KOPT-K1 (cell line): ENCODE measurements around the gene SPATA31A6.
"Not testable (repeated sequence)": the region's sequence is repeated elsewhere in the genome, so short reads cannot be mapped to it uniquely, and the experiment has no call there.

Experiments used
- H3K27ac ChIP-seq: fragments of 200-600 bp; sonication (generic); 2 replicates; pipeline ENCODE4 v1.5.1; 2016; ENCODE audit warnings: antibody characterized with exemption, mild to moderate bottlenecking, low read depth, low read length; ENCODE audit not compliant: poor library complexity, severe bottlenecking
- H3K36me3 ChIP-seq: fragments of 200-600 bp; sonication (generic); 2 replicates; pipeline ENCODE4 v1.5.1; 2017; ENCODE audit warnings: antibody characterized with exemption, mild to moderate bottlenecking, low read length, moderate library complexity; ENCODE audit not compliant: insufficient read depth
- H3K9me3 ChIP-seq: fragments of 200-600 bp; sonication (generic); 2 replicates; pipeline ENCODE4 v1.5.1; 2017; ENCODE audit warnings: antibody characterized with exemption, low read length, mild to moderate bottlenecking; ENCODE audit not compliant: insufficient read depth, poor library complexity, severe bottlenecking

SPATA31A6 gene

DNA sequence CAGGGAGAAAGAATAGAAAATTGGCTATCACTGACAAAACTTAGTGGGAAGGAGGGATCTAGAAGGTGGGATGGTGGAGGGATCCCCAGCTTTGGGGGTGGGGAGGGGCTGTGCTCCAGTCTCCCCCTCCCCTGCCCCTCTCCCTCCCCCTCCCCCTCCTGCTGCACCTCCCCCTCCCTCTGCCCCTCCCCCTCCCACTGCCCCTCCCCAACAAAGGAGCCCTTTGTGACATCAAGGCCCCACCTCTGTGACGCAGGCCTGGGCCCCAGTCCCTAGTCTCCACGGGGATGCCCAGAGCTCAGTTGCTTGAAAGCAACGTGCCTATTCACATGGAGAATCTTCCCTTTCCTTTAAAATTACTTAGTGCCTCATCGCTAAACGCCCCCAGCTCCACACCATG lies at the start of gene SPATA31A6:
Gene SPATA31A6 (plus strand): TSS at position 301 of the 400 bp plus-strand sequence. CDS start 29 bp downstream, at position 330.
- H3K36me3 ChIP-seq, H3K9me3 ChIP-seq, H3K27ac ChIP-seq: not testable (repeated sequence)

DNA sequence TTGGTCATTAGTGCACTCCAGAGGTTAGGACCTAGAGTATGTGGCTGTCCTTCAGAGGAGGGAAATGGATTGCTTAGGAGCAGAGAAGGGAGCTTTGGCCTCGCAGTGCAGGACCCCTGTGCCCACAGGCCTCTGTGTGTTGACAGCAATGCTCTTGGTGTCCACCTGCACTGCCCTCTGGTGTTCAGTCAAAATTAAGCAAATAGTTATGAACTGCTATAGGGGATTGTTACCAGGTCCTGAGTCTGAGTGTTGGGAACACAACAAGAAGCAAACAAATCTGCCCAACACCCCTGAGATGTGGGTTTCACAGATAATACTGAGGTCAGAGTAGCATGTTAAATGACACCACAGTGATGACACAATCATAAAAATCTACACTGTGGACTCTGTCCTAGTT lies 23.2 kb upstream of the SPATA31A6 start:
- H3K36me3 ChIP-seq, H3K9me3 ChIP-seq, H3K27ac ChIP-seq: not testable (repeated sequence)

- H3K27ac ChIP-seq: not testable (repeated sequence)
Measured at GRCh38 chr9:42219861-42220260, 36.4 kb downstream of the SPATA31A6 start.

GRCh38 chr9:42223230-42223629 lies 39.8 kb downstream of the SPATA31A6 start:
- not testable (repeated sequence) for H3K9me3 ChIP-seq, H3K27ac ChIP-seq, H3K36me3 ChIP-seq

More at GRCh38 chr9:42219861-42220260, 36.4 kb downstream of the SPATA31A6 start:
- not testable (repeated sequence) for H3K9me3 ChIP-seq, H3K36me3 ChIP-seq

- H3K36me3 ChIP-seq, H3K27ac ChIP-seq, H3K9me3 ChIP-seq: not testable (repeated sequence)
Measured at GRCh38 chr9:42233031-42233430, 49.6 kb downstream of the SPATA31A6 start.

- not testable (repeated sequence) for H3K27ac ChIP-seq
Measured at GRCh38 chr9:42234610-42235009, 51.2 kb downstream of the SPATA31A6 start.

DNA sequence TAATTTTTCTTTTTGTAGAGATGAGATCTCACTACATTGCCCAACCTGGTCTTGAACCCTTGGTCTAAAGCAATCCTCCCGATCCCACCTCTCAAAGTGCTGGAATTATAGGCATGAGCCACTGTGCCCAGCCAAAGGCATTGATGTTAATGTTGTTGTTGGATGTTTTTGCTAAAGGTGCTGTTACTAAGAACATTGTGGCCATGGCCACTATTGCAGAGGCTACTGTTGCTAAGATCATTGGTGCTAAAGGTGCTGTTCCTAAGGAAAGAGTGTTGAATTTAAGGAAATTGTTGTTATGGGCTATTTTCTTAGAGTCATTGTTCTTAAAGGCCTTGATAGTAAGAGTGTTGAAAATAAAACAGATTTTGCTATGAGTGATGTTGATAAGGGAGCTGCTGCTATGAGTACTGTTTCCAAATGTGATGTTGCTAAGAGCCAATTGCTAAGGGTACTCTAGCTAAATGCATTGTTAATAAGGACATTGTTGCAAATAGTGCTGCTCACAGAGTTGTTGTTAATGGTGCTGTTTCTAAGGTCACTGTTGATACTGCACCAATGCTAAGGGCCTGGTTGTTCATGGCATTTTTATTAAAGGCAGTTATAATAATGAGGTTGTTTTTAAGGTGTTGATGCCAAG lies 52.0 kb downstream of the SPATA31A6 start:
- not testable (repeated sequence) for H3K27ac ChIP-seq, H3K9me3 ChIP-seq, H3K36me3 ChIP-seq

More at GRCh38 chr9:42234610-42235009, 51.2 kb downstream of the SPATA31A6 start:
- not testable (repeated sequence) for H3K36me3 ChIP-seq, H3K9me3 ChIP-seq

GRCh38 chr9:42236097-42236496 lies 52.6 kb downstream of the SPATA31A6 start:
- H3K9me3 ChIP-seq, H3K36me3 ChIP-seq, H3K27ac ChIP-seq: not testable (repeated sequence)

- not testable (repeated sequence) for H3K27ac ChIP-seq, H3K36me3 ChIP-seq, H3K9me3 ChIP-seq
Measured at GRCh38 chr9:42237381-42237780, 53.9 kb downstream of the SPATA31A6 start.

DNA sequence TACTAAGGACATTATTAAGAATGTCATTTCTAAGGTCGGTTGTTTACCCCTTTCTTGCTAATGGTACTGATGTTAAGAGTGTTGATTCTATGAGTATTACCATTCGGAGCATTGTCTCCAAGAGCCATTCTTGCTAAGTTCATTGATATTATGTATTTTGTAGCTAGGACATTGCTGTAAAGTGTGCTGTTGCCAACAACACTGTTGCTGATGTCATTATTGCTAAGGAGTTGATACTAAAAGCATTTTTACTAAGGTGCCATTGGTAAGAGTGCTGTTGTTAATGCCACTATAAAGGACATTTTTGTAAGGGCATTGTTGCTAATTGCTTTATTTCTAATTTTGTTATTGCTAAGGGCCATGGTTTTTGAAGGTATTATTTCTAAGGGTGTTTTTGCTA lies 55.4 kb downstream of the SPATA31A6 start:
- not testable (repeated sequence) for H3K36me3 ChIP-seq, H3K27ac ChIP-seq, H3K9me3 ChIP-seq
